HG03457 (cell line): ENCODE data around the gene SF3B3.

Experiments used
- ATAC-seq: cut with Tn5 transposase; IDR thresholded peaks from one replicate; pipeline ENCODE4 v1.9.1; 2021; ENCODE audit warnings: moderate number of reproducible peaks; ENCODE audit not compliant: unreplicated experiment

Gene SF3B3

DNA sequence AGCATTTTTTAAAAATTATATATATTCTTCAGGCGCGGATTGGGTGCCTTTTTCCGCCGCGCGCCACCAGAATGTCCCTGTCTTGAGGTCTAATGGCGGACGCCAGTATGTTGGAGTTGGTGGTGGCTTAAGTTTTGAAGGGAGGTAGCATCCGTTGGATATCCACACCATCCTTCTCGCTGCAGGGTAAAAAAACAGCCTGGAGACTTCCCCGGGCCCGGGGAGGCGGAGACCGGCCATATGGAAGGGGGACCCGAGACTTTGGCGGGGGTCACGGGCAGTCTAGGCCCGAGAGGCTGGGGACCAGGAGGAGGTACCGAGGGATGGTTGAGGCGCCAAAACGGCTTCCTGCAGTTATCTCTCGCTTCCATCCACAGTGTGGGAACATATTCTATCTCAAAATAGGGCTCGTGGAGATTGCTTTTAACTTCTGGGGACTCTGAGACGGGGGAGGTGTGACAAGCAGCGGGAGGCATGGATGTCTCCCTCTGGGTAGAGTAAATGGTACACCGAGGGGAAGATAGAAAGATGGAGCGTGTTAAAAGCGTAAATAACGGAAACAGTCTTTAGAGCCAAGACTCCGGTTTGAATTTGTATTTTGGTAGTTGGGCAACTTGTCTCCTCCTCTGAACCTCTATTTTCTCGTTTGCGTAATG is at the start of gene SF3B3:
TSS of gene SF3B3 (plus strand) at position 74 of the 656 bp plus-strand sequence. CDS start 2,841 bp downstream, outside the sequence.
- peak; percentile 38 for ATAC-seq

DNA sequence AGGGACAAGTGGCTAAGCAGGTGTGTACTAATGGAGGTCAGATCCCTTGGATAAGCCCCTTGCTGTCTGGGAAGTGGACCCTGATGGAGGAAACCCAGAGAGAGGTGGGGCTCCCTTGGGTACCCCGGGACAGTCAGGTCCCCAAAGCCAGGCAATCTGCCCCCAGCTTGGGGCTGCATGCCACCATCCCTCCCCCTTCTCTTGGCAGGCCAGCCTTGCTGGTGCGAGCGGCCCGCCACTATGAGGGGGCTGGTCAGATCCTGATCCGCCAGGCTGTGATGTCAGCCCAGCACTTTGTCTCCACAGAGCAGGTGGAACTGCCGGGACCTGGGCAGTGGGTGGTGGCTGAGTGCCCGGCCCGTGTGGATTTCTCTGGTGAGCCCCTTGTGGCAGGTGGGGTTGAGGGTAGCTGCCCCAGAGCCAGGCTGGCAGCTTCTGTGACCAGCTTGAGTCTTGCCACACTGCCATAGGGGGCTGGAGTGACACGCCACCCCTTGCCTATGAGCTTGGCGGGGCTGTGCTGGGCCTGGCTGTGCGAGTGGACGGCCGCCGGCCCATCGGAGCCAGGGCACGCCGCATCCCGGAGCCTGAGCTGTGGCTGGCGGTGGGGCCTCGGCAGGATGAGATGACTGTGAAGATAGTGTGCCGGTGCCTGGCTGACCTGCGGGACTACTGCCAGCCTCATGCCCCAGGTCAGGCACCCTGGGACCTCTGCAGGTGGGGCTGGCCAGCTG is 49.1 kb upstream of the SF3B3 start:
- ATAC-seq: no peak

DNA sequence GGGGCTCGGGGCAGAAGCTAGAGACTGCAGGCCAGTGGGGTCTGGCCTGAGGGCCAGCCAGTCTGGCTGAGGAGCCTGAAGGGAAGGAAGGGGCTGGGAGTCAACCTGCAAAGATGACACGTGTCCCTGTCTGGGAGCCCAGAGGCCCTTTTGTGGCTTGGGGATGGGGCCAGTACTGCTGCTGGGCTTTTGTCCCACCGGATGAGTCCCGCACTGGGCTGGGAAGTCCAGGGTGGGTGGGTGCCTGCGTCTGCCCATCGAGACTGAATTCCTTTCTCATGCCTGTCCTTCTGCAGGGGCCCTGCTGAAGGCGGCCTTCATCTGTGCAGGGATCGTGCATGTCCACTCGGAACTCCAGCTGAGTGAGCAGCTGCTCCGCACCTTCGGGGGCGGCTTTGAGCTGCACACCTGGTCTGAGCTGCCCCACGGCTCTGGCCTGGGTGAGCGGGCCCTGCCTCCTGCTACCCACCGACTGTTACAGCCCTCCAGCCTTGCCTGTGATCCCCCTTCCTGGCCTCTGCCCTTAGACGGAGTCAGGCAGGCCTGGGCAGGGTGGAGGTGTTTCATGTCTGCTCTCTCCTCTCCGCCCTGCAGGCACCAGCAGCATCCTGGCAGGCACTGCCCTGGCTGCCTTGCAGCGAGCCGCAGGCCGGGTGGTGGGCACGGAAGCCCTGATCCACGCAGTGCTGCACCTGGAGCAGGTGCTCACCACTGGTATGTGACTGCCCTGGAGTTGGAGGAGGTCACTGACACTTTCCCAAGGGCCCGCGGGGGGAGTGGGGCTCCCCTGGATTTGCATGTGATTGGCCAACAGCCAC is 48.4 kb upstream of the SF3B3 start:
- ATAC-seq: no peak

DNA sequence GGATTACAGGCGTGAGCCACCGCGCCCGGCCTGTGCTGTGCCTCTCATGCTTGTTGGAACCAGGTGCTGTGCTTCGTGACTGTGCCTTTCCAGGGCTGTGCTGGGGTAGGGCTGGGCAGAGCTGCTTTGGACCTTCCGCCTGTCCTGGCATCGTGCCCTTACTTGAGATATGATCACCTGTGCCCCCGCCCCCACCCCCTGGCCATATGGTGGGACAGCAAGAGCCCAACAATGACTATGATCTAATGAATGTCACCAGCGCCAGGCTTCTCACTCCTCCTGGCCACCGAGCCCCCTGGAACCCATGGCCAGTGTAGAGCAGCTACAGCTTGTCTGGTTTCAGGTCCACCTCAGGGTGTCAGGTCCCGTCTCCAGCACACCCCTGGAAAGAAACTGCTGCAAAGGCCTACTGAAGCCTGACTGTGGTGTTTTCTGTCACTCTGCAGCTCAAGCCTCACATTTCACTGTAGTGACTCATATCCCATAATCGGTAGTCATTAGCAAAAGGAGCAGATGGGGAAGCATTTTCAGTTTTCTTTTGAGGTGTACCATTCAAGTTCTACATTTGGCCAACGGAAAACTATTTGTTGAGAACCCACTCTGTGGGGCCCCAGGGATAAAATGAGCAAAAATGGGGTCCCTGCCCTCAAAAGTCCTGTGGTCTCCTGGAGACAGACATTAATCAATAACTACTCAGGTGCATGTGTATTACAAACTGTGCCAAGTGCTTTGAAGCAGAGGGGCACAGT is 47.2 kb upstream of the SF3B3 start:
- peak; percentile 70 for ATAC-seq

DNA sequence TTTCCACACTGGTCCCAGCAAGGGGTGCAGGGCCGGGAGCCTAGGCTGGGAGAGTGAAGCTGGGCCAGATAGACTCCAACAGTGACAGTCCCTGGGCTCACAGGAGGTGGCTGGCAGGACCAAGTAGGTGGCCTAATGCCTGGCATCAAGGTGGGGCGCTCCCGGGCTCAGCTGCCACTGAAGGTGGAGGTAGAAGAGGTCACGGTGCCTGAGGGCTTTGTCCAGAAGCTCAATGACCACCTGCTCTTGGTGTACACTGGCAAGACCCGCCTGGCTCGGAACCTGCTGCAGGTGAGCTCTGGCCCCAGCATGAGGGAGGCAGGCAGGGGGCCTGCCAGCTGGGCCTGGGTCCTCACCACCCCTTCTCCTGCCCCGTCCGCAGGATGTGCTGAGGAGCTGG is 45.4 kb upstream of the SF3B3 start:
- ATAC-seq: no peak

DNA sequence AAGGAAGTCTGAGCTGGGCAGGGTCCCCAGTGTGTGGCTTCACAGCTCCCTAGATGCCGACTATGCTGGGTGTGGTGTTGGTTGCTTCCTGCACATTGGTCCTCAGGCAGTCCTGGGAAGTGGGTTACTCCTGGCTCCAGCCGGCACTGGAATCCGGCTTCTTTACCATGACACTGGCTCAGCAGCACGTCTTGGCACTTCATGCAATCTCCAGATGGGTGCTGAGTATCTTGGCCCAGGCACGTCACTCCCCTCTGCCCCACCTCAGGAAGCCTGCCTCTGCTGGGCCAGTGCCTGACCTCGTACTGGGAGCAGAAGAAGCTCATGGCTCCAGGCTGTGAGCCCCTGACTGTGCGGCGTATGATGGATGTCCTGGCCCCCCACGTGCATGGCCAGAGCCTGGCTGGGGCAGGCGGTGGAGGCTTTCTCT is 44.7 kb upstream of the SF3B3 start:
- ATAC-seq: no peak

DNA sequence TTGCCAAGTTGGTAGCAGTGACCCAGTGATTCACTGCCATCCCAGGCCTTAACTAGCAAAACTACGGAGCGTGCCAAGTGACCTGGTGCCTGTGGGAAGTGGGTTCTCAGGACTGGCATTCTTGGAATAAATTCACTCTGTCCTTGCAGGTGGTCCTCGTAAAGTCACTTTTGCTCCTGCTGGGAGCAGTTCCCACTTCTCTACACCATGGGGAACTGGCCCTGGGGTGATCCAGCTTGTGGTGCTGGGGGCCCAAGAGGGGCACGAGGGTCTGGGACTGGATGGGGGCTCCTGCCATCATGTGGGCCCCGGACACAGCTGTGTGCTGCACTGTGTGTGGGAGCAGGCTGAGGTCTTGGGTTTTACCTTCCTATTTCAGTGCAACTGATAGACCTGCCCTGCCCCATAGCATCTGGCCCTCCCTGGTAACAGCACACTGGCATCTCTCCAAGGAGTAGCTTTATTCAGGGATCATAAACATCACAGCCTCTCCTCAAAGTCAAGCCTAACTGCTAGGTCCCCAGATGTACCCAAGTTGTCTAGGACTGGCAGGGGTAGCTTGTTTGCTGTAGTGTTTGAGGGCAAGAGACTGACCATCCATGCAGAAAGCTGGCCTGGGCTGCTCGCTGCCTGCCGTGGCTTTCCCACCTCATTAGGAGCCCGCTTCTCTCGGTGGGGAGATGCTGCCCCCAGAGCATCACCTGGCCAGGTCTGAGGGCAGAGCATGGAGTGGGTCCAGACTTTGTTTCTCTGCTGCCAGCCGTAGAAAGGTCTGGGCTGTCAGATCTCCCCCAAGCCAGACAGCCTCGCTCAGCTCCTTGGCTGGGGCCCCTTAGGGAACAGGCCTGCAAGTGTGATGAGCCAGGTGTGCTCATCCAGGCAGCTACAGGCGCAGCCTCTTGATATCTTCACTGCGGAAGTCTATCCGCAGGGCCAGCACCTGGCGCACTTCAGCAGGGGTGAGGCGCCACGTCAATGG is 43.2 kb upstream of the SF3B3 start:
- ATAC-seq: no peak

DNA sequence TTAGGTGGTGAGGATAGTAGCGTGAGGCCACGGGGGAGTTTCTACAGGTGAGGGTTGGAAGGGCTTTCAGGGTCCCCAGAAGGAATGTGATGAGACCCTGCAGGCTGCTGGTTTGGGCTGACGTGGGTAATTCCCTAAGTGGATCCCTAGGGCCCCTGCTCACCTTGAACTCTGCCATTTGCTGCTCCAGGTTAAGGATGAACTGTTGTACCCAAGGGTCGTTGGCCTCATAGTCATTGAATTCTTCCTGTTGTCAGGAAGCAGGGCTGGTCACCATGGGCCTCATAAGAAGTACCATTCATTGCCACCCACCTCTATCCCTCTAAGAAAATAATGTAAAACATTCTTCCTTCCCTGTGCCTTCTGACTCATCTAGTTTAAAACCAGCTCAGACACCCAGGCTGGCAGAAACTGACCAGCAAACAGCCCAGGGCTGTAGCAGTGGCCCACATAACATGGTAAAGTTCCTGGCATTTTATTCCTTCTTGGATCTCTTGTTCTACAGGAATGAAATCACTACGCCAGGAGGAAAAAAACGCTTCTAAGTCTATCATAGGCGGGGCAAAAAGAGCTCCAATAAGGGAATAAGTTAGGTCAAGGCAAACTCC is 41.6 kb upstream of the SF3B3 start:
- ATAC-seq: no peak

DNA sequence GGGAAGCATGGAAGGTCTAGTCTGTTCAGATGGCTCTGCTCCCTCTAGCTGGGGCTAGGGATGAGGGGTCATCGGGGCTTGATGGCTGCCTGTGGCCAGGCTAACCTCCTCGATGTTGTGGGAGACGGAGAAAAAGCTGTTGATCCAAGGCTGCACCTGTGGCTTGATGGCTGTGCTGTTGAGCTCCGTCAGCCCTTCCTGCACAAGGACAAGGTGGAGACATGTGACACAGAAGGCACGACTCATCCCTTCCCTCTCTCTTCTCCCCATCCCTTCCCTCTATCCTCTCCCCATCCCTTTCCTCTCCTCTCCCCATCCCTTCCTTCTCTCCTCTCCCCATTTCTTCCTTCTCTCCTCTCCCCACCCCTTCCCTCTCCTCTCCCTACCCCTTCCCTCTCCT is 41.0 kb upstream of the SF3B3 start:
- ATAC-seq: no peak

DNA sequence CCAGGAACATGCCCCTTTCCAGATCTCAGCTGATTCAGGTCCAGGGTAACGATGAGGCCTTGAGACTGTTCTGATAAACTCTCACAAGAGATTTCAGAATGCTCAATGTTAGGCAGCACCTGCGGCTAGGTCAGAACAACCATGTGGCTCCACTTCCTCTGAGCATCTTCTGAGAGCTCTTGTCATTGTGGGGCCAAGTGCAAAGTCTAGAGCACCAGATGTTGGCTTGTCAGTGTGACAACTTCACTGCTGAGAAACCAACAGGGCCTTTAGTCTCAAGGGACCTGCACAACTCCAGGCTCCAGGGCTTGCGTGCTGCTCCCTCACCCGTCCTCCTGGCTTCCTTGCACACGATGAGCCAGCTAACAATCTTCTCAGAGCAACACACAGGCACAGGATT is 40.2 kb upstream of the SF3B3 start:
- ATAC-seq: no peak

DNA sequence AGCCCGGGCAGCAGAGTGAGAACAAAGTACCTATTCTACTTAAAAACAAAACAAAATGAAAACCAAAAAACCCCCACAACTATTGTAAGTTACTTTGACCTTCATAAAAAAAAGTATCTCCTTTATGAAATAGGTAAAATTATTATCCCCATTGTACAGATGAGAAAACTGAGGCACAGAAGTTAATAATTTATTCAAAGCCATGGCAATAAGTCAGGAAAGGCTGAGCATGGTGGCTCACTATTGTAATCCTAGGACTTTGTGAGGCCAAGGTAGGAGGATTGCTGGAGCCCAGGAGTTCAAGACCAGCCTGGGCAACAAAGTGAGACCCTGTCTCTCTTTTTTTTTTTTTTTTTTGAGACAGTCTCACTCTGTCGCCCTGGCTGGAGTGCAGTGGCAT is 38.7 kb upstream of the SF3B3 start:
- no peak for ATAC-seq

DNA sequence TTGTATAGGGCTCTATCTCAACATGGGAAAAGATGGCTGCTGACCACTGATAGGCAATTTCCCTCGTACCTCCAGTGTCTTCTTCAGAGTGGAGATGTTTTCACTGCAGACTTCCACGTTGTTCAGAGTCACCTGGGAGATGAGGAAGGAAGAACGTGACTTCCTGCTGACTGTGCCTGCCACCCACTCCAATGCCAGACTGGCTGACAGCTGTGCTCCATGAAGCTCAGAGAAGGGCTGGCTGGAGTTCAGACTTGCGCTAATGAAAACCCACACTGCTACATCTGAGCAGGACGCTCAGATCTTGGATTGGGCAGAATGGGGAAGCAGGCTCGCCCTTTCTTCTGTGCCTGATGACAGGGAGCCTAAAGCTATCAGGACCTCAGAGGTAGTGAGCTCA is 33.4 kb upstream of the SF3B3 start:
- ATAC-seq: no peak

DNA sequence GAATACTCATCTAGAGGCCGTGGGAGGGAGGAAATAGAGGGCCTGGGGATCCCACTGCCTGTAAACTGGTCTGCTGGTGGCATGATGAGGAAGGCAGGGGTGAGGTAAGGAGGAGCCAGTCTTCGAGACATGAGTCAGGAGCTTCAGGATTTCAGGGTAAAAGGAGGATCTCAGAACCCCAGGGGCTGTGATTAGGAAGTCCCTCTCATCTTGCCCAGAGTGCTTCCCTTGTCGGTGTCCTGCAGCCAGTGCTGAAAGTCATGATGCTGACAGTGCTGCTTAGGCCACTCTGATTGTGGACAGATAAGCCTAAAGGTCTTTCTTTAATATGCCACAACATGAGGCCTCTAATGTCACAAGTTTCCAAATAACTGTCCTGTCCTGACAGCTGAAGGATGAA is 29.8 kb upstream of the SF3B3 start:
- no peak for ATAC-seq

DNA sequence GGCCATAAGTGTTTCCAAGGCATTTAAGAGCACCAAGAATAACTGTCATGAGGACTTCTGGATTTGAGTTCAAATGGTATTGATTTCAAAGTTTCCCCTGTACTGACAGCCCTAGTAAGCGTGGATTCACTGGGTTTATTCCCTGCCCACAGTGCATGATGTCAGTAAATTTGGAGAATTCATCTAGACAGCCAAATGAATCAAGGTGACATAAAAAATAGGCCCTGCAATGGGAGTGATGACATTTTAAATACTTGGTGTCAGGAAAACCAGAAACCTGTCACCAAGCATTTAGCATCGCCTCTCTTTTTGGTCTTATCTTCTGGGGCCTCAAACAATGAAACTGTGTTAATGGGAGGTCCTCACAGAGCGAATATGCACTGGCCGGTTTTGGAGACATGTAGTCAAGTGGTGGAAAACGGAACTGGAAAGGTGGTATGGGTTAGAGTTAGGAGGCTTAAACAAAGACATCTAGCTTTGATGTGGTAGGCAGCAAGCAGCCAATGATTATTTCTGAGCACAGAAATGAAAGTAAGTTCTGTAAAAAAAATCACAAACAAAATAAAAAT is 29.3 kb upstream of the SF3B3 start:
- no peak for ATAC-seq

DNA sequence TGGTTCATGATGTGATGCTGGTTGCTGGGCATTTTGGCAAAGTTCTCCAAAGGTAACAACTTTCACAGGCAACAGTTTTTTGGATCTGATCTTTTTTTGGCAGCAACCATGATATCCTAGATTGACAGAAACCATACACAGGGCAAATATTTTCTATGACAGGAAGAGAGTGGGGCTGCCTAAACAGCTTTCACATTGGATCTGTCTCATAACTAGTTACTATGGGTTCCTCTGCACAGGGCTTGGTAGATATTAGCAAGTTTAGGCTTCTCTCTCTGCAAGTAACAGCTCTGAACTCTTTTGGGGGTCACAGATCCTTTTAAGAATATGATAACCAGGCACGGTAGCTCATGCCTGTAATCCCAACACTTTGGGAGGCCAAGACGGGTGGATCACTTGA is 28.8 kb upstream of the SF3B3 start:
- no peak for ATAC-seq

DNA sequence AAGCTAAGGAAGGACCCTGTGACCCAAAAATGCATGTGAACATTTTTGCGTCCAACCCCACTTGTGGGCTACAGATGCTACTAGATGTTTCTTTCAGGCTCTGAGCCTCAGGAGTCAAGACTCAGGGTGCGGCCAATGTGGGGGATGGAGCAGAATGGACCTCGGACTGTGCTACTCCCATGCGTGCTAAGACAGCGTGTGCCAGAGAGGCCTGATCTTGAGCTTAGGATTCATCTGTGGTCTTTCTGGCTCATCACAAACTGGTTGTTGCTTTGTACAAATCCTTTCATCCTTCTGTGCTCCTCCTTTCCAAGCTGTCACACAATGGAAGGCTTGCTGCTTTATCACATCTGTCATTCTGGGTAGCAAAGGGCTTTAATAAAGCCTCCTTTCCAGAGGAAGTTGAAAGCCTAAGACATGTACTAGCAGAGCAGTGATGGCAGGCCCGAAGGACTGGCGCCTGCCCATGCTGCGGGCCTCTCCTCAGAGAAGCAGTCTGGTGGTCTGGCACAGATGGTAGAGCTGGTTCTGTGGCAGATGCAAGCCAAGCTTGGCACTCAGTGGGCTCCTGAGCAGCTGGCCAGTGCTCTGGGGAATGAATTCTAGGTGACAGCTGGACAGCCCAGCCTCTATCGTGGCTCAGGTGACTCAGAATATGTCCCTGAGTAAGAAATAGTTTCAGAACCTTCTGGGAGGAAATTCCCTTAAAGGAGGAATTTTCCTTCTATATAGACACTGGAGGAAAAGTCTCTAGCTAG is 28.0 kb upstream of the SF3B3 start:
- ATAC-seq: no peak

DNA sequence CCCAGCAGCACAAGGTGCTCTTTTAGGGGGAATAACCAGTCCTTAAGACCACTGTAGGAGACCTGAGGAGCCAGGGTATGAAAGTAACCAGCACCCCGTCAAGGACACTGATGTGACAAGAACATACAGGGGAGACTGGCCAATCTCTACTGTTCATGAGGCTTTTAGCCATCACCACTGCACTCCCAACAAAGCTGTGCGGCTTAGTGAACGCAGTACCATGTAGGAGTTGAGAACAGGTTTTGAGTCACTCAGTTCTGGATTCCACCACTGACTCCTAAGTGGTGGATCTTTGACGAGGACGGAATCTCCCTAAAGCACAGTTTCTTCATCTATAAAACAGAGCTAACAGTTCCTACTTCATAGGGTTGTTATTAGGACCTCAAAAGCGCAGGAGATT is 27.1 kb upstream of the SF3B3 start:
- no peak for ATAC-seq

DNA sequence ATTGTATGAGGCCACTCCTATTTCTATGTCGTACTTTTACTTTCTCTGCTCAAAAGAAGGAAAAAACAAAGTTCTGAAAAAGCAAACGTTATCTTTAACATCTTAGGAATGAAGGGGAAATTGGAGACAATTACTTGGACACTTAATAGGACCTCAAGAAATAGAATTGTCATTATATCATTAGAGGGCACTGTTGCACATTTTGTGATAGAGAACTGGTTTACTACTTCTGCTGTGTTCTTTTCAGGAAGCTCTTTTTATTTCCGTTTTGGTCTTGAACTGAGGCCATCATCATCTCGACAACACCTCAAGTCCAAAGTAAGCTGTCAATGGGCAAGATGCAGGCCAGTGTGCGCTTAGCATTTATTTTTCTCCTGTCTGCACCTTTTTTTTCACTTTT is 14.9 kb upstream of the SF3B3 start:
- no peak for ATAC-seq

DNA sequence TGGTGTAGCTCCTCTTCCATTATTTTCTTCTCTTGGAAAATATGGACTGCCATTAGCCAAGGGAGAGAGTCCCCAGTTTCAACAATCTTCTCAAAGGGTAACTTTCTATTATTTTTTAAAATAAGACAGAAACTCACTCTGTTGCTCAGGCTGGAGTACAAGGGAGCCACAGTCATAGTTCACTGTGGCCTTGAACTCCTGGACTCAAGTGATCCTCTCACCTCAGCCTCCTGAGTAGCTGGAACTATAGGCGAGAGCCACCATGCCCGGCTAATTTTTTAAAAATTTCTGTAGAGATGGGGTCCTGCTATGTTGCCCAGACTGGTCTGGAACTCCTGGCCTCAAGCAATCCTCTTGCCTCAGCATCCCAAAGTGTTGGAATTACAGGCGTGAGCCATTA is 13.4 kb upstream of the SF3B3 start:
- ATAC-seq: no peak
